Coronary artery (tissue), 2 donors: ENCODE measurements around the gene CUX1.
"Not testable (repeated sequence)": the region's sequence is repeated elsewhere in the genome, so short reads cannot be mapped to it uniquely, and the experiment has no call there.

Experiments
- DNase-seq: peaks from one replicate; pipeline ENCODE4 v3.0.0-alpha.2; 2017; ENCODE audit warnings: low spot score
- H3K27ac ChIP-seq, 2 donors: fragments of 200-600 bp; sonication (generic); one replicate each; pipeline ENCODE4 v1.5.1; 2016 to 2019
- H3K4me3 ChIP-seq: fragments of 200-600 bp; sonication (generic); 2 replicates; pipeline ENCODE4 v1.5.1; 2016; ENCODE audit warnings: mild to moderate bottlenecking, moderate library complexity
- TF ChIP-seq, protein P1 (sequence below): fragments of 200-600 bp; sonication (generic); IDR thresholded peaks from one replicate; pipeline ENCODE4 v1.5.1; 2019; ENCODE audit warnings: antibody characterized with exemption

The CUX1 gene

DNA sequence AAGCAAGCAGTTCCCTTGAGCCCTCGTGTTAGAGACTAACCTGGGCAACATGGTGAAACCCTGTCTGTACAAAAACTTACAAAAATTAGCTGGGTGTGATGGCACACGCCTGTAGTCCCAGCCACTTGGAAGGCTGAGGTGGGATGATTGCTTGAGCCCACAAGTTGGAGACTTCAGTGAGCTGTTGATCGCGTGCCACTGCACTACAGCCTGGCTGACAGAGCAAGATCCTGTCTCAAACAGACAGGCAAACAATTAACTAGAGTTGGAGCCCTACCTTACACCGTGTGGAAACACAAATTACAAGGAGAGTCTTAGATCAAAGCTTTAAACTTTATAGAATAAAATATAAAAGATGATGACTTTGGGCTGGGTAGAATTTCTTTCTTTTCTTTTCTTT is 219.5 kb downstream of the CUX1 start:
- H3K4me3 ChIP-seq, result no peak overlapping the region
- TF ChIP-seq, protein P1, sequence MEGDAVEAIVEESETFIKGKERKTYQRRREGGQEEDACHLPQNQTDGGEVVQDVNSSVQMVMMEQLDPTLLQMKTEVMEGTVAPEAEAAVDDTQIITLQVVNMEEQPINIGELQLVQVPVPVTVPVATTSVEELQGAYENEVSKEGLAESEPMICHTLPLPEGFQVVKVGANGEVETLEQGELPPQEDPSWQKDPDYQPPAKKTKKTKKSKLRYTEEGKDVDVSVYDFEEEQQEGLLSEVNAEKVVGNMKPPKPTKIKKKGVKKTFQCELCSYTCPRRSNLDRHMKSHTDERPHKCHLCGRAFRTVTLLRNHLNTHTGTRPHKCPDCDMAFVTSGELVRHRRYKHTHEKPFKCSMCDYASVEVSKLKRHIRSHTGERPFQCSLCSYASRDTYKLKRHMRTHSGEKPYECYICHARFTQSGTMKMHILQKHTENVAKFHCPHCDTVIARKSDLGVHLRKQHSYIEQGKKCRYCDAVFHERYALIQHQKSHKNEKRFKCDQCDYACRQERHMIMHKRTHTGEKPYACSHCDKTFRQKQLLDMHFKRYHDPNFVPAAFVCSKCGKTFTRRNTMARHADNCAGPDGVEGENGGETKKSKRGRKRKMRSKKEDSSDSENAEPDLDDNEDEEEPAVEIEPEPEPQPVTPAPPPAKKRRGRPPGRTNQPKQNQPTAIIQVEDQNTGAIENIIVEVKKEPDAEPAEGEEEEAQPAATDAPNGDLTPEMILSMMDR, result no peak
- no peak for DNase-seq

GRCh38 chr7:102039706-102040105 is 222.3 kb downstream of the CUX1 start:
- H3K27ac ChIP-seq, result no peak overlapping the region
- DNase-seq, result no peak
- no peak overlapping the region for H3K4me3 ChIP-seq
- TF ChIP-seq, protein P1, result no peak

More for the DNA sequence above, 219.5 kb downstream of the CUX1 start:
- H3K27ac ChIP-seq, result no peak overlapping the region

DNA sequence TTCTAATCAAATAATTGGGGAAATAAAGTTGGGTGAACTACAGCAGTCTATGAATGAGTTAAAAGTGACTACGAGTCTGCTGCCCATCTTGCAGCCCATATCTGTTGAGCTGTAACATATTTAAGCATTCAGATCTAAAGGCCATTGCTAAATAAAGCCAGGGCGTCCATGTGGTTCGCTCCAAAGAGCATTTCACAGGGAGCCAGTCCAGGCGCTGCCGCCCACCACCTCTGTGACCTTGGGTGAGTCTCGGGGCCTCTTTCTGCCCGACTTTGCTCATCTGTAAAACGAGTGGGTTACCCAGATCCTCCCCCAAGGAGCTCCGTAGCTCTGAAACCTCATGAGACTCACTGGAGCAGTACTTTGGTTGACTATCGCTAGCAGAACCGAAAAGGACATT is 223.1 kb downstream of the CUX1 start:
- Histone ChIP-seq H3K27ac (no peak overlapping the region), H3K4me3 (no peak overlapping the region)
- TF ChIP-seq, protein P1, result no peak
- DNase-seq, result no peak

- Histone ChIP-seq H3K27ac (peak overlapping the region in 1 of 2 donors; percentile 52), H3K4me3 (no peak overlapping the region)
- TF ChIP-seq, protein P1, result no peak
- no peak for DNase-seq
Observed at GRCh38 chr7:102042016-102042656, 224.7 kb downstream of the CUX1 start.

- not testable (repeated sequence) for H3K27ac ChIP-seq, DNase-seq, H3K4me3 ChIP-seq
Observed at GRCh38 chr7:102042796-102043195, 225.4 kb downstream of the CUX1 start.

GRCh38 chr7:102044641-102044983 is 227.2 kb downstream of the CUX1 start:
- TF ChIP-seq, protein P1, result no peak

DNA sequence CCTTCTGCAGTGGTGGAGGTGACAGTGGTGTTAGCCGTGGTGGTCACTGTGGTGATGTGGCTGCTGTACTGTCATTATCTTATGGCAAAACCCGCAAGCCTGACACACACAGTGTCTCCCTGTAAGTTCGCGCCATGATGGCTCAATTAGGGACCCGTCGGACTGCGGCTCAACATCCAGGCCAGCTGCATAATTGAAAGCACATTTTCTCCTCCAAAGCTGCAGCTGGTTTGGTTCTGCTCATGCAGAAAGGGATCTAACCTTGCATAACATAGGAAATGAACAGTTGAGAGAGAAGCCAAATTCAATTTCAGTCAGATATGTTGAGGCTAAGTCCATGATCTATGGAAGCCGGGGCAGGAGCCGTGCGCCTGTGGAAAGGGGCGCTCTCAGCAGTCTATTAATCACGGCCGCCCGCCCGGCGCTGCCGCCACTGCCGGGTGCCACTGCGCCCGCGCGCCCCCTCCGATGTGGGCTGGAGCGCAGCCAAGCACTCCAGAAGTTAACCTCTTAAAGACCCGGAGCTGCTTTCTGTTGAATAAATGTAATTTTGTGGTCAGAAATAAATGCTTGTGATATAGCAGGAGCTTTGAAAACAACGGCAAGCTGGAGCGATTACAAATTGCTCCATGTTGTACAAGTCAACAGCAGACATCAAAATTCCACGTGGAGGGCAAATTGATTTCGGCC is 227.7 kb downstream of the CUX1 start:
- Histone ChIP-seq H3K27ac (peak overlapping the region in 1 of 2 donors; percentile 29), H3K4me3 (peak overlapping the region; percentile 49)
- no peak for DNase-seq
- TF ChIP-seq, protein P1, result no peak

More at GRCh38 chr7:102044641-102044983, 227.2 kb downstream of the CUX1 start:
- Histone ChIP-seq H3K4me3 (peak overlapping the region; percentile 49), H3K27ac (peak overlapping the region in 1 of 2 donors; percentile 29)
- DNase-seq, result no peak
